SK-N-SH (cell line): ENCODE measurements around the gene NEMF. TPM values are rescaled to one million over a fixed set of nuclear protein-coding genes. Genes with fewer than 3 reads are reported as not detected.
A peak's percentile ranks its signal among the peaks of the same experiment; 100 is the strongest.

ENCODE experiments used
- CTCF ChIA-PET: fragments of 300-600, 350-600 bp; formaldehyde crosslinking; extraction: SDS; loops from one replicate; lab custom pipeline; 2021; lab: Yijun Ruan, JAX
- POLR2A ChIA-PET: fragments of 350-600 bp; sonication (Branson Sonifier 250); formaldehyde crosslinking; extraction: SDS; loops from one replicate; lab custom pipeline; 2020; ENCODE audit warnings: antibody characterized with exemption, inconsistent platforms; lab: Yijun Ruan, JAX
- DNase-seq: peaks from one replicate; pipeline ENCODE4 v3.0.0; 2012
- H2AFZ ChIP-seq: fragments of 200-600 bp; sonication (generic); 2 replicates; pipeline ENCODE4 v1.8.1; 2016; ENCODE audit warnings: antibody characterized with exemption, mild to moderate bottlenecking, low read depth
- H3F3A ChIP-seq: fragments of 200-600 bp; sonication (generic); replicated peaks from 2 replicates; pipeline ENCODE3; 2016; ENCODE audit warnings: antibody characterized with exemption, mild to moderate bottlenecking; ENCODE audit not compliant: insufficient read depth
- H3K27ac ChIP-seq, 2 experiments: fragments of 200-500 bp in 1 of 2; fragments of 200-600 bp in 1 of 2; sonication (Bioruptor generic) in 1 of 2; sonication (generic), shearing (Covaris generic) in 1 of 2; 2 replicates each; pipeline versions ENCODE4 v1.5.1 to v1.6.1; 2014 to 2016; ENCODE audit warnings: low read depth in 2 of 2, inconsistent platforms in 1 of 2, low read length in 1 of 2, mild to moderate bottlenecking in 1 of 2, mixed read lengths in 1 of 2
- H3K27me3 ChIP-seq: fragments of 200-600 bp; sonication (generic), shearing (Covaris generic); 2 replicates; pipeline ENCODE4 v1.6.1; 2016; ENCODE audit warnings: mixed run types; ENCODE audit not compliant: insufficient read depth
- H3K36me3 ChIP-seq, 2 experiments: fragments of 200-500 bp in 1 of 2; fragments of 200-600 bp in 1 of 2; sonication (Bioruptor generic) in 1 of 2; sonication (generic) in 1 of 2; replicated peaks in 1 of 2; 2 replicates each; pipeline versions ENCODE3 to v1.5.1; 2014 to 2016; ENCODE audit warnings: low read length in 1 of 2, mild to moderate bottlenecking in 1 of 2; ENCODE audit not compliant: insufficient read depth in 2 of 2, control insufficient read depth in 1 of 2
- H3K4me1 ChIP-seq, 2 experiments: fragments of 200-500 bp in 1 of 2; fragments of 200-600 bp in 1 of 2; sonication (Bioruptor generic) in 1 of 2; sonication (generic), shearing (Covaris generic) in 1 of 2; 2 replicates each; pipeline versions ENCODE4 v1.5.1 to v1.6.1; 2014 to 2016; ENCODE audit warnings: low read depth in 1 of 2, low read length in 1 of 2, mixed run types in 1 of 2; ENCODE audit not compliant: insufficient read depth in 2 of 2, control insufficient read depth in 1 of 2
- H3K4me2 ChIP-seq: fragments of 200-600 bp; sonication (generic), shearing (Covaris generic); 2 replicates; pipeline ENCODE4 v1.6.1; 2017; ENCODE audit warnings: mixed run types
- H3K4me3 ChIP-seq, 2 experiments: fragments of 200-500 bp in 1 of 2; fragments of 200-600 bp in 1 of 2; sonication (Bioruptor generic) in 1 of 2; sonication (generic), shearing (Covaris generic) in 1 of 2; 2 replicates each; pipeline versions ENCODE4 v1.5.1 to v1.8.1; 2014 to 2016; ENCODE audit warnings: low read depth in 2 of 2, inconsistent platforms in 1 of 2, low read length in 1 of 2, mild to moderate bottlenecking in 1 of 2, mixed read lengths in 1 of 2, moderate library complexity in 1 of 2
- H3K79me2 ChIP-seq: fragments of 200-600 bp; sonication (generic); 2 replicates; pipeline ENCODE4 v1.8.1; 2017; ENCODE audit warnings: mild to moderate bottlenecking; ENCODE audit not compliant: insufficient read depth
- H3K9ac ChIP-seq: fragments of 200-600 bp; sonication (generic); 2 replicates; pipeline ENCODE4 v1.6.1; 2017; ENCODE audit warnings: mixed run types
- H3K9me2 ChIP-seq: fragments of 200-600 bp; sonication (generic); 2 replicates; pipeline ENCODE4 v1.6.1; 2017; ENCODE audit warnings: mixed run types
- H3K9me3 ChIP-seq: fragments of 200-600 bp; sonication (generic); 2 replicates; pipeline ENCODE4 v1.6.1; 2017; ENCODE audit warnings: mixed run types, mild to moderate bottlenecking, moderate library complexity
- H4K20me1 ChIP-seq: fragments of 200-600 bp; sonication (generic); 2 replicates; pipeline ENCODE4 v1.6.1; 2017; ENCODE audit warnings: mild to moderate bottlenecking, mixed run types; ENCODE audit not compliant: insufficient read depth
- CHD2 ChIP-seq: fragments of 150-350 bp; IDR thresholded peaks from 2 replicates; pipeline ENCODE4 v1.6.1; 2018; ENCODE audit warnings: low read length; ENCODE audit not compliant: partially characterized antibody
- CTCF ChIP-seq: fragments of 200-600 bp; sonication (generic); IDR thresholded peaks from 2 replicates; pipeline ENCODE4 v1.6.1; 2017; ENCODE audit warnings: antibody characterized with exemption, mild to moderate bottlenecking, moderate library complexity
- MEF2A ChIP-seq: IDR thresholded peaks from 2 replicates; pipeline ENCODE4 v1.4.0; 2012; ENCODE audit warnings: low read depth, borderline replicate concordance
- POLR2AphosphoS5 ChIP-seq: IDR thresholded peaks from 2 replicates; pipeline ENCODE4 v1.6.1; 2012; ENCODE audit warnings: low read depth, low read length
- WGBS: methylation state at CpG from one replicate; pipeline ENCODE4 v1.1.6; 2017; ENCODE audit warnings: low lambda C conversion rate; 5-methylcytosine and 5-hydroxymethylcytosine counted together
- polyA plus RNA-seq, 3 experiments: library from polyadenylated mRNA; depleted of rRNA; stranded (reverse); fragments of >200 nt; gene quantifications; 2 replicates each; pipeline ENCODE4 v1.2.3, GENCODE V29; 2012
- TF ChIP-seq, protein P1 (sequence below): IDR thresholded peaks from 2 replicates; pipeline ENCODE4 v1.6.1; 2012; ENCODE audit warnings: mild to moderate bottlenecking, low read depth, low read length, moderate library complexity
- TF ChIP-seq, protein P2 (sequence below): IDR thresholded peaks from 2 replicates; pipeline ENCODE4 v1.4.0; 2012; ENCODE audit warnings: low read depth

Gene NEMF
- polyA plus RNA-seq, 1 of the 3 experiments (the other 2 are of a cell fraction), result 14.0 TPM

DNA sequence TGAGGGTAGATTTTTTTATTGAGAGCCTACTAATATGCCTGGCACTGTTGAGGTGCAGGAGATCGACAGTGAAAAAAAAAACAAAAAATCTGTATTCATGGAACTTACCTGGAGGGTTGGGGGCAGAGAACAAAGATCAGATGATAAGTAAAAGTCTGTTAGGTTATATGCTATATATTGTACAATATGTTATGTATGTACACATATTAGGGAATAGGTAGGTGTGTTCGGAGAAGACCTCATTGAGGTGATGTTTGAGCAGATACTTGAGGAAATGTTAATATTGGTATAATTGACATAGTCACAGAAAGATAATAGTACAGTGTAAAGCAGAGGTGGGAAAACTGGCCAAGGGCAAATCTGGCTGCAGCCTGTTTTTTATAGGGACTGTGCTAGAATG is 45.9 kb upstream of the NEMF start:
- peak overlapping the region in 1 of 2 experiments; percentile 85; a peak in 2 of 4 replicates for H3K4me3 ChIP-seq
- H3K36me3 ChIP-seq, result peaks cover 32 to 53% of the 10 kb centered on the region in 2 experiments
- TF ChIP-seq, protein P1, sequence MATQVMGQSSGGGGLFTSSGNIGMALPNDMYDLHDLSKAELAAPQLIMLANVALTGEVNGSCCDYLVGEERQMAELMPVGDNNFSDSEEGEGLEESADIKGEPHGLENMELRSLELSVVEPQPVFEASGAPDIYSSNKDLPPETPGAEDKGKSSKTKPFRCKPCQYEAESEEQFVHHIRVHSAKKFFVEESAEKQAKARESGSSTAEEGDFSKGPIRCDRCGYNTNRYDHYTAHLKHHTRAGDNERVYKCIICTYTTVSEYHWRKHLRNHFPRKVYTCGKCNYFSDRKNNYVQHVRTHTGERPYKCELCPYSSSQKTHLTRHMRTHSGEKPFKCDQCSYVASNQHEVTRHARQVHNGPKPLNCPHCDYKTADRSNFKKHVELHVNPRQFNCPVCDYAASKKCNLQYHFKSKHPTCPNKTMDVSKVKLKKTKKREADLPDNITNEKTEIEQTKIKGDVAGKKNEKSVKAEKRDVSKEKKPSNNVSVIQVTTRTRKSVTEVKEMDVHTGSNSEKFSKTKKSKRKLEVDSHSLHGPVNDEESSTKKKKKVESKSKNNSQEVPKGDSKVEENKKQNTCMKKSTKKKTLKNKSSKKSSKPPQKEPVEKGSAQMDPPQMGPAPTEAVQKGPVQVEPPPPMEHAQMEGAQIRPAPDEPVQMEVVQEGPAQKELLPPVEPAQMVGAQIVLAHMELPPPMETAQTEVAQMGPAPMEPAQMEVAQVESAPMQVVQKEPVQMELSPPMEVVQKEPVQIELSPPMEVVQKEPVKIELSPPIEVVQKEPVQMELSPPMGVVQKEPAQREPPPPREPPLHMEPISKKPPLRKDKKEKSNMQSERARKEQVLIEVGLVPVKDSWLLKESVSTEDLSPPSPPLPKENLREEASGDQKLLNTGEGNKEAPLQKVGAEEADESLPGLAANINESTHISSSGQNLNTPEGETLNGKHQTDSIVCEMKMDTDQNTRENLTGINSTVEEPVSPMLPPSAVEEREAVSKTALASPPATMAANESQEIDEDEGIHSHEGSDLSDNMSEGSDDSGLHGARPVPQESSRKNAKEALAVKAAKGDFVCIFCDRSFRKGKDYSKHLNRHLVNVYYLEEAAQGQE, result no peak
- no peak for TF ChIP-seq MEF2A
- no peak for TF ChIP-seq CTCF
- peak; percentile 54; the same call in 1 of the 2 replicates for TF ChIP-seq POLR2AphosphoS5
- TF ChIP-seq, protein P2, sequence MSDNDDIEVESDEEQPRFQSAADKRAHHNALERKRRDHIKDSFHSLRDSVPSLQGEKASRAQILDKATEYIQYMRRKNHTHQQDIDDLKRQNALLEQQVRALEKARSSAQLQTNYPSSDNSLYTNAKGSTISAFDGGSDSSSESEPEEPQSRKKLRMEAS, result no peak
- no peak for TF ChIP-seq CHD2
- 83% methylated on average over 2 of the region's 2 CpGs for WGBS
- H3K79me2 ChIP-seq, result peaks cover 85% of the 10 kb centered on the region
- H3K27me3 ChIP-seq, result no peaks in the 10 kb centered on the region
- DNase-seq, result no peak
- H3F3A ChIP-seq, result peaks cover 50% of the 10 kb centered on the region
- H2AFZ ChIP-seq, result no peak overlapping the region
- peaks cover 38% of the 10 kb centered on the region for H4K20me1 ChIP-seq
- peak overlapping the region in 1 of 2 experiments; percentile 98; a peak in 1 of 4 replicates for H3K27ac ChIP-seq
- ChIA-PET POLR2A (no interaction called here), CTCF (interaction anchor here (0.6 to 1.4 kb wide), 2 partner anchors 37 to 193 kb away, joined by 3 to 5 read pairs; no protein-coding TSS in a partner anchor)
- H3K4me2 ChIP-seq, result peak overlapping the region; percentile 72
- H3K9ac ChIP-seq, result peak overlapping the region; percentile 98; the same call in 1 of the 2 replicates
- peaks cover 15 to 20% of the 10 kb centered on the region in 2 experiments; a peak in 3 of 4 replicates for H3K4me1 ChIP-seq
- no peaks in the 10 kb centered on the region for H3K9me3 ChIP-seq
- no peaks in the 10 kb centered on the region for H3K9me2 ChIP-seq

DNA sequence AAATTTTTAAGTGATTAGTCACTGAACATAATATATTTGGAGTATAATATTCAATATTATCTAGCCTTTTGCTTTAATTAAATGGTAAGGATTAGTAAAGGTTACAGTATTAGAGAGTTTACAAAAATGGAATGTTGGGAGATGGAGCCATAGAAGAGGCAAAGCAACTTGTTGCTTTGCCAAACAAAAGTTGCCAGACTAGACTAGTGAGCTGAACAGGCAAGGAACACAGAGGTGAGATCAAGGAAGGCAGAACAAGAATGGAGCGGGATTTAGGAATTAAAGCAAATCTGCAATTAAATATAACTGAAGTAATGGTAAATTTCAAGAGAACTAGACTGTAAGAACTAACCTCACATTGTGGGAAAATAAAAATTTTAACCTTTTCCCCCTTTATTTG is 45.4 kb upstream of the NEMF start:
- H3K27ac ChIP-seq, result peak overlapping the region in 1 of 2 experiments; percentile 98; a peak in 2 of 4 replicates

More for the DNA sequence above, 45.4 kb upstream of the NEMF start:
- no peak overlapping the region for H2AFZ ChIP-seq
- no peak for DNase-seq
- ChIA-PET CTCF (interaction anchor here (0.6 to 1.4 kb wide), 2 partner anchors 36 to 193 kb away, joined by 3 to 5 read pairs; no protein-coding TSS in a partner anchor), POLR2A (no interaction called here)
- no peaks in the 10 kb centered on the region for H3K27me3 ChIP-seq
- H3K4me2 ChIP-seq, result peak overlapping the region; percentile 72
- WGBS, result 93% methylated on average over 1 of the region's 1 CpG
- TF ChIP-seq CHD2, result no peak
- peaks cover 38% of the 10 kb centered on the region for H4K20me1 ChIP-seq
- H3K9me2 ChIP-seq, result no peaks in the 10 kb centered on the region
- no peaks in the 10 kb centered on the region for H3K9me3 ChIP-seq
- peak overlapping the region in 1 of 2 experiments; percentile 85; a peak in 3 of 4 replicates for H3K4me3 ChIP-seq
- H3K79me2 ChIP-seq, result peaks cover 91% of the 10 kb centered on the region
- H3K4me1 ChIP-seq, result peaks cover 15 to 20% of the 10 kb centered on the region in 2 experiments; a peak in 3 of 4 replicates
- H3K36me3 ChIP-seq, result peaks cover 32 to 53% of the 10 kb centered on the region in 2 experiments
- H3F3A ChIP-seq, result peaks cover 51% of the 10 kb centered on the region
- peak overlapping the region; percentile 98 for H3K9ac ChIP-seq
